Naive B cell (primary cell): ENCODE data around the gene VANGL1. TPM values are rescaled to one million over a fixed set of nuclear protein-coding genes. Genes with fewer than 3 reads are reported as not detected.
A peak's percentile ranks its signal among the peaks of the same experiment; 100 is the strongest.

ENCODE experiments used
- ATAC-seq, 2 donors: fragments of 150-1000 bp; cut with Tn5 transposase; 2 replicates each; pipeline ENCODE4 v1.10.0; 2021; ENCODE audit warnings: low read depth in 2 of 2, mild to moderate bottlenecking in 2 of 2, moderate library complexity in 2 of 2
- DNase-seq: peaks from one replicate; pipeline ENCODE4 v3.0.0; 2022
- H3K27ac Mint-ChIP-seq, 6 donors: one replicate each; pipeline ENCODE4 v1.8.0; 2020 to 2022; ENCODE audit warnings: mild to moderate bottlenecking in 6 of 6, mixed read lengths in 6 of 6, moderate library complexity in 5 of 6, inconsistent platforms in 2 of 6
- H3K27me3 Mint-ChIP-seq, 3 donors: one replicate each; pipeline ENCODE4 v1.8.0; 2021 to 2022; ENCODE audit warnings: mixed read lengths in 3 of 3, mild to moderate bottlenecking in 1 of 3
- H3K36me3 Mint-ChIP-seq, 2 donors: one replicate each; pipeline ENCODE4 v1.8.0; 2020 to 2022; ENCODE audit warnings: mixed read lengths in 2 of 2, inconsistent platforms in 1 of 2, mild to moderate bottlenecking in 1 of 2
- H3K4me1 Mint-ChIP-seq, 3 donors: one replicate each; pipeline ENCODE4 v1.8.0; 2020 to 2022; ENCODE audit warnings: mixed read lengths in 3 of 3, inconsistent platforms in 1 of 3, mild to moderate bottlenecking in 1 of 3, moderate library complexity in 1 of 3
- H3K4me3 Mint-ChIP-seq, 8 donors: one replicate each; pipeline ENCODE4 v1.8.0; 2020 to 2022; ENCODE audit warnings: mild to moderate bottlenecking in 8 of 8, mixed read lengths in 8 of 8, moderate library complexity in 8 of 8, inconsistent platforms in 2 of 8
- H3K9me3 Mint-ChIP-seq, 7 donors: one replicate each; pipeline ENCODE4 v1.8.0; 2020 to 2022; ENCODE audit warnings: mixed read lengths in 7 of 7, mild to moderate bottlenecking in 5 of 7, inconsistent platforms in 2 of 7, moderate library complexity in 1 of 7
- polyA plus RNA-seq, 6 donors: library from polyadenylated mRNA; unstranded; fragments of 300-500 nt; fragmentation: Illumina TruSeq; gene quantifications; one replicate each; pipeline ENCODE4 v1.2.3, GENCODE V29; 2021; ENCODE audit warnings: low read depth in 6 of 6

VANGL1 gene
- polyA plus RNA-seq, 6 donors from 2014 or later = 0.09 to 0.55 (median 0.24) TPM; not detected in 1

GRCh38 chr1:115706587-115707425 is 65.0 kb downstream of the VANGL1 start:
- ATAC-seq (no peak), DNase-seq (no peak)
- Mint-ChIP-seq H3K9me3 (no peaks in the 10 kb centered on the region), H3K27me3 (peaks cover 10 to 15% (median 15%) of the 10 kb centered on the region in 3 donors), H3K4me1 (no peaks in the 10 kb centered on the region), H3K27ac (no peak overlapping the region), H3K4me3 (no peak overlapping the region), H3K36me3 (no peaks in the 10 kb centered on the region)

DNA sequence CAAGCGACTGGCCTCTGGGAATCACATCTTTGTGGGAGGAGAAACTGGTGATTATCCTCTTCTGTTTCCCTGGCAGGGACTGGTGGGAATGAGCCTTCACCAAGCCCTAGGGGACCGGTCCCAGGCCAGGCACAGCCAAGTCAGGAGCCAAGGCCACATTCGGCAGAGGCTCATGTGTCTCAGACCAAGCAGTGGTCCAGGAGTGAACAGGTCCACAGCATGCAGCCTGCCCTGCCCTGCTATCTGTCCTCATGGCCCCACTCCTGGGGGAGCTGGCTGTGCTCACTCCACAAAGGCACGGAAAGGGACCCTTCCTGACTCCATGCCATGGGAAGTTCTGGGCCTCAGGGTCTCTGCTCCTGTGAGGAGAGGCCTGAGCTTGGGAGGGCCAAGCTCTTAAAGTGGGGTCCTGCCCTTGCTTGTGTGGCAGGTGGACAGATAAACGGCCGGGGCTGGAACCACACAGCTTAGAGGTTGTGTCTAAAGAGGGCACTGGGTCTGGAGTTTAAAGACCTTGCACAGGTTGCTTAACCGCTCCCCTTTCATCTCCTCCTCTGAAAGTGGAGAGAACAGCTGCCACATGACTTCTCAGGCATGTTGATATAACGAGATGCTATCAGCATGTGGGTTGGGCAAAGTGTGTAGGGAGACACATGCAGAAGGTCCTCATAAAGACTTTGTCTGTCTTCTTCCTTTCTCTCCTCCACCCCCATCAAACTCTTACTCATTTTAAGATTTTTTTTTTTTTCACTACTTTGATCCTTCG is 69.3 kb downstream of the VANGL1 start:
- Mint-ChIP-seq H3K9me3 (no peaks in the 10 kb centered on the region), H3K27ac (peak overlapping the region in 1 of 6 donors; percentile 70), H3K4me3 (no peak overlapping the region), H3K27me3 (peaks cover 10 to 22% (median 18%) of the 10 kb centered on the region in 3 donors), H3K4me1 (no peaks in the 10 kb centered on the region), H3K36me3 (no peaks in the 10 kb centered on the region)
- DNase-seq (no peak), ATAC-seq (no peak)

DNA sequence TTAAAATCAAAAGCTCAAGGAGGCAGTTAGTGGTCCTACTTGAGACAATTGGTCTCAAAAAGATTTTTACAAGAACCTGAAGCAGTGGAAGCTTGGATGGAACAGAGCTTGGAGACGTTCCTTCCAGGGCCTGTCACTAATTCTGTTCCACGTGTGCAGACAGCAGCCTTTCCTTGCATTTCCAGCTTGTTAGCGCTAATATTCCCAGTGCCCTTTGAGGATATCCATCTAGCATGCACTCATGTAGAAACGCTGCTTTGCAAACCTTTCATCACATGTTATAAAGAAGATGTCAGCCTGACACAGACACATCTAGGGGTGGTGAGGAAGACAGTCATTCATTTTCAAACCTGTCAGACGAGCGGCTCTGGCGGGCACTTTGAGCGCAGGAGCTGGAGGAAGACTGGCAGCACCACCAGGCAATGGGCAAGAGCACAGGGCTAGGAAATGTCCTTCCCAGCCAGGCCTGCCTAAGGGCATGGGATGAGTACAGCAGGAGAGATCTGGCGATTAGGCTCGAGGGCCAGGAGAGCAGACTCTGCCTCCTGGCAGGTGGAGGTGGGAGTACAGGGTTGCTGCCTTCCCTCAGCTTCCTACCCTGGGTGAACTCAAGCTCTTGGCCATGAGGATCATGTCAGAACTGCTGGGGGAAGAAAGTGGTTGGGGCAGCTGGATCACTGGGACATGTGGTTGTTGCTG is 71.3 kb downstream of the VANGL1 start:
- Mint-ChIP-seq H3K4me1 (no peaks in the 10 kb centered on the region), H3K9me3 (no peaks in the 10 kb centered on the region), H3K27me3 (peaks cover 10 to 34% (median 31%) of the 10 kb centered on the region in 3 donors), H3K4me3 (no peak overlapping the region), H3K36me3 (no peaks in the 10 kb centered on the region), H3K27ac (no peak overlapping the region)
- DNase-seq = no peak
- no peak for ATAC-seq

DNA sequence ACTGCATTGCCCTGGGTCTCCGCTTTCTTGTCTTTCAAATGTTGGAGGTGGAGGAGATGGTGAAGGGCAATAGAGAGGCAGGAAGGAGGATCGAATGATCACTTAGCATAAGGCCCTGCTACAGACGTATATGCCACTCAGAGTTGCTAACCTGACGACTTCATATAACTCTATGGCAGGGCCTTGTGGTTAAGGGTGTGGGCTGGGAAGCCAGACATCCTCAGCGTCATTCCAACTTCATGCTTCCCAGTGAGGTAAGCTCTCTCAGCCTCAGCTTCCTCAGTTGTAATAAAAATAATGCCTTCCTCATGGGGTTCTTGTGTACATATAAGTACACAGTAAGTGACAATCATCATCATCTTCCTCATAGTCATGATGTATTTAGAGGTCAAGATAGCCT is 72.1 kb downstream of the VANGL1 start:
- Mint-ChIP-seq H3K4me3 (no peak overlapping the region), H3K9me3 (no peaks in the 10 kb centered on the region), H3K27ac (no peak overlapping the region), H3K27me3 (peaks cover 10 to 38% (median 38%) of the 10 kb centered on the region in 3 donors), H3K4me1 (no peaks in the 10 kb centered on the region), H3K36me3 (no peaks in the 10 kb centered on the region)
- DNase-seq (no peak), ATAC-seq (no peak)

DNA sequence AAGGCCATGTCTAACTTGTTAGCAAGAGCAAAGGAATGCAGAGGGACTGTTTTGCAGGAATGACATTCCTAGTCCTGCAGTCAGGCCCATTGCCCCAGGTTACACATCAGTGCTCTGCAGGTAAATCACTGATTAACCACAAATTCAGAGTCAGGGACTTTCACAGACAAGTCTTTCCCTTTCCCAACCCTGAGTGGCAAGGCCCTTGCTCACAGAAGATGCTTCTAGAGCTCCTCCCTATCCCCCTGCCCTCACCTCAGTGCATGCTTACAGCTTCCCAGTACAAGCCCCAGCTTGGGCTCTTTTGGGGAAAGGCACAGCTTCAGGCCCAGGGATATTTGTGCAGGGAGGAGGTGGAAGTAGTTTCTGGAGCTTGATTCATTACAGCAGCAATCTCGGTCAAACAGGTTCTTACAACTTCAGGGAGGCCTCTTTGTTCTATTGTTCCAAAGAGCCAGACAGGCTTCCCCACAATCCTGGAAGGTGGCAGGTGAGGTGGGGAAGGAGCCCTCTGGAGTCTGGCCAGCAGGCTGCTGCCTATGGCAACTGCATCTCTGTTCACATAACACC is 72.9 kb downstream of the VANGL1 start:
- Mint-ChIP-seq H3K4me3 (peak overlapping the region in 1 of 8 donors; percentile 57), H3K36me3 (no peaks in the 10 kb centered on the region), H3K27me3 (peaks cover 5 to 38% (median 36%) of the 10 kb centered on the region in 3 donors), H3K27ac (no peak overlapping the region), H3K4me1 (no peaks in the 10 kb centered on the region), H3K9me3 (no peaks in the 10 kb centered on the region)
- no peak for ATAC-seq
- DNase-seq = no peak

DNA sequence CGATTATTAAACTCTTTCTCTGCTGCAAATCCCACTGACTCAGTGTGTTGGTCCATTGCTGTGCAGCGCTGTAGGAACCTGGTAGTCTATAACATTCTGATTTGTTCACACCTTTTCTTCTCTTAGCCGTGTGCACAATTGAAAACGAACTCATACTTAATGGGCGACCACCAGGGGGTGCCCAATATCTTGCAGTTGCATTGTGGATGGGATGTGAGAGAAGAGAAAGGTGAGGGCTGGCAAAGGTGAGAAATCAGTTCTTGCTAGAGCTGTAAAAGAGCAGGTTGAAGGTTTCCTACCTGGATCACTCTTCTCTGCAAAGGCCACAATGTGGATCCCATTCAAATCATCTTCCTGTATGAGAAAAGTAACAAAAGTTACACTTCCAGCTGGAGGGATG is 75.8 kb downstream of the VANGL1 start:
- Mint-ChIP-seq H3K4me1 (no peaks in the 10 kb centered on the region), H3K27ac (no peak overlapping the region), H3K9me3 (peaks cover 0 to 3% (median 0%) of the 10 kb centered on the region in 7 donors), H3K27me3 (peaks cover 4 to 32% (median 28%) of the 10 kb centered on the region in 3 donors), H3K36me3 (no peaks in the 10 kb centered on the region), H3K4me3 (no peak overlapping the region)
- no peak for DNase-seq
- ATAC-seq = no peak

GRCh38 chr1:115718011-115718754 is 76.4 kb downstream of the VANGL1 start:
- Mint-ChIP-seq H3K4me3 (no peak overlapping the region), H3K27me3 (peaks cover 4 to 33% (median 30%) of the 10 kb centered on the region in 3 donors), H3K4me1 (no peaks in the 10 kb centered on the region), H3K36me3 (no peaks in the 10 kb centered on the region), H3K27ac (peak overlapping the region in 1 of 6 donors; percentile 0), H3K9me3 (peaks cover 0 to 4% (median 0%) of the 10 kb centered on the region in 7 donors)
- ATAC-seq (no peak), DNase-seq (no peak)

GRCh38 chr1:115719285-115719684 is 77.5 kb downstream of the VANGL1 start:
- H3K4me1 Mint-ChIP-seq = no peaks in the 10 kb centered on the region
- no peaks in the 10 kb centered on the region for H3K36me3 Mint-ChIP-seq
- H3K27ac Mint-ChIP-seq = no peak overlapping the region
- no peak overlapping the region for H3K4me3 Mint-ChIP-seq
- peaks cover under 1 to 30% (median 26%) of the 10 kb centered on the region in 3 donors for H3K27me3 Mint-ChIP-seq
- ATAC-seq = no peak
- no peak for DNase-seq
- H3K9me3 Mint-ChIP-seq = peaks cover 0 to 4% (median 0%) of the 10 kb centered on the region in 7 donors

GRCh38 chr1:115722221-115722620 is 80.5 kb downstream of the VANGL1 start:
- Mint-ChIP-seq H3K27me3 (peaks cover 0 to 25% (median 18%) of the 10 kb centered on the region in 3 donors), H3K4me1 (no peaks in the 10 kb centered on the region), H3K36me3 (no peaks in the 10 kb centered on the region), H3K9me3 (peaks cover 0 to 4% (median 0%) of the 10 kb centered on the region in 7 donors), H3K27ac (no peak overlapping the region), H3K4me3 (no peak overlapping the region)
- ATAC-seq (no peak), DNase-seq (no peak)

- Mint-ChIP-seq H3K36me3 (no peaks in the 10 kb centered on the region), H3K4me1 (no peaks in the 10 kb centered on the region), H3K27ac (no peak overlapping the region), H3K4me3 (no peak overlapping the region), H3K9me3 (peaks cover 0 to 4% (median 0%) of the 10 kb centered on the region in 7 donors), H3K27me3 (peaks cover 0 to 10% (median 6%) of the 10 kb centered on the region in 3 donors)
- no peak for DNase-seq
- no peak for ATAC-seq
These were observed 82.0 kb downstream of the VANGL1 start for GRCh38 chr1:115723756-115724155.

DNA sequence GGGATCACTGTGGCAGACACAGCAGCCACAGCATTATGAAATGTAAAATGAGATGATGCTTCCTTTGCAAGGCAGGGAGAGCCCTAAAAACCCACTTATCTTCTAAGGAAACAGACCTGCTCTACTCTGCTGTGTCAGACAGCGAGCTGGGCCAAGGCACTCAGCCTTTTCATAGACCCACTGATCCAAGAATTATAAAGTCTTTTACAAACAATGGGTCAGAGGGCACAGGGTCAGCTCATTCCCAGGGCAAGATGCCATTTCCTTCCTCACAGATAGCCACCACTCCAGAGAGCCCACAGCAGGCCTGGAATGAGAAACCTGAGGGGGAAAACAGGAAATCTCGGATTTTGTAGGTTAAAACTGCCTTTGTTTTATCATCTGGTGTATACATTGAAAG is 83.8 kb downstream of the VANGL1 start:
- no peak for ATAC-seq
- Mint-ChIP-seq H3K9me3 (peaks cover 0 to 4% (median 0%) of the 10 kb centered on the region in 7 donors), H3K27ac (no peak overlapping the region), H3K4me1 (no peaks in the 10 kb centered on the region), H3K36me3 (no peaks in the 10 kb centered on the region), H3K27me3 (peaks cover 0 to 9% (median 6%) of the 10 kb centered on the region in 3 donors), H3K4me3 (no peak overlapping the region)
- no peak for DNase-seq

DNA sequence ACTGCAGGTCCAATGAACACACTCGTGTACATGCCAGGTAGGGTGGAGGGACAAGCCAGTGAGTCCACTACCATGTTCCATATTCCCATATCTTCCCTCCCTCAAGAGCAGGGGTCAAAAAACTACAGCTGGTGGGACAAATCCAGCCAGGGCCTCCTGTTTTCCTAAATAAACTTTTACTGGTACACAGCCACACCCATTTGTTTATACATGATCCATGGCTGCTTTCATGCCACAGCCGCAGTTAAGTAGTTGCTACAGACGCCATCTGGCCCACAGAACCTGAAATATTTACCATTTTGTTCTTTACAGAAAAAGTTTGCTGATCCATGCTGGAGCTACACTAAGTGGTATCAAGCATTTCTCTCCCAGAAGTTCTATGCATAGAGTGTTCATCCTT is 84.4 kb downstream of the VANGL1 start:
- H3K4me1 Mint-ChIP-seq = no peaks in the 10 kb centered on the region
- H3K27ac Mint-ChIP-seq = no peak overlapping the region
- ATAC-seq (no peak), DNase-seq (no peak)
- H3K36me3 Mint-ChIP-seq = no peaks in the 10 kb centered on the region
- H3K4me3 Mint-ChIP-seq = no peak overlapping the region
- peaks cover 0 to 9% (median 6%) of the 10 kb centered on the region in 3 donors for H3K27me3 Mint-ChIP-seq
- peaks cover 0 to 4% (median 0%) of the 10 kb centered on the region in 7 donors for H3K9me3 Mint-ChIP-seq
